ENCODE results near the gene TUB.

TUB gene

DNA sequence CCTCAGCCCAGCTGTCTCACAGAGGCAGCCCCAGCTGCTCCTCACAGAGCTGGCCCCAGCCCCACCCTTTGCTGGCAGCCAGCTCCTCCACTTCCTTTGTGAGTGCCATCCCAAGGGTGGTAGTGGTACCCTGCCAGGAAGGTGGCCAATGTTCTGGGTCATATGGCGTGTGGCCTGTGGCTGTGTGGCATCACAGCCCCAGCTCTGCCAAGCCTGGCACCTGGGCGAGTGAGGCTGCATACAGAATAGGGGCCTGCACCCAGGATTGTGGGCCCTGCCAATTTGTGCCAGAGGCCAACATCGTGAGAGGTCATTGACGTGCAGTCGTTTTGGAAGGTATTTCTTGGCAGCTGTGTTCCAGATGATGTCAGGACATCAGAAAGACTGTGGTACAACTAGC lies 10.7 kb downstream of the TUB start:
- no peak for DNase-seq (ENCODE audit: low read depth in 2 of 2)

DNA sequence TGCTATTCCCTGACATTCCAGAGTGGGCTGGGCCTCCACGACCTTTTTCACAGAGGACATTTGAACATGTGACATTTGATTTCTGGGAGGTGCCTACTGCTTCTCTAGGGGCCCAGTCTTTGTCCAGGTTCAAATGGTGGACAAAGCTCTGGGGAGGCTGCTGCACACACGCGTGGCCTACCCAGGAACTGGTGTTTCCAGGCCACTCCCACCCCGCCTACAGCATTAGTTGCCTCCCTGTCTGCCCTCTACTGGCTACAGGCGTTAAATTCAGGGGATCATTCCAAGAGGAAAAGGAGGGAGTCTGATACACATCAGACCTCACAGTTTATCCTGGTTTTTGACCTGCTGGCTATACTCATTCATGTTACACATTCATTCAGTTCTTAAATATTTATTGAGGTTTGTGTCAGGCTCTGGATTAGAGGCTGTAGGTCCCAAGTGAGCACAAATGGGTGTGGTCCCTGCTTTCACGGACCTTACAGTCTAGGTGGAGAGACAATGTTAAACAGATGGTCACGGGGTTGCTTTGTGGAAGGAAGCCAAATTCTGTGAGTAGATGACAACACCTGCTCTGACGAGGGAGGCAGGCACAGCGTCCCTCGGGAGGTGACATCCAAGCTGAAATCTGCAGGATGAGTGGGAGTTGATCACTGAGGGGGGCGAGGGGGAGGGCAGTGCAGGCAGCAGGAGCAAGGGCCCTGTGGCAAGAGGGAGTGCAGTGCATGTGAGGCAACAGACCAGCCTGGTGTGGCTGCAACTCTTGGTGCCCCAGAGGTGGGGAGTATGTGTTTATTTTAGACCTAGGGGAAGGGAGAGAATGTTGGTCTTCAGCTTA lies 11.8 kb downstream of the TUB start:
- DNase-seq (ENCODE audit: low read depth in 2 of 2), result peak in 1 of 2 donors; percentile 13

DNA sequence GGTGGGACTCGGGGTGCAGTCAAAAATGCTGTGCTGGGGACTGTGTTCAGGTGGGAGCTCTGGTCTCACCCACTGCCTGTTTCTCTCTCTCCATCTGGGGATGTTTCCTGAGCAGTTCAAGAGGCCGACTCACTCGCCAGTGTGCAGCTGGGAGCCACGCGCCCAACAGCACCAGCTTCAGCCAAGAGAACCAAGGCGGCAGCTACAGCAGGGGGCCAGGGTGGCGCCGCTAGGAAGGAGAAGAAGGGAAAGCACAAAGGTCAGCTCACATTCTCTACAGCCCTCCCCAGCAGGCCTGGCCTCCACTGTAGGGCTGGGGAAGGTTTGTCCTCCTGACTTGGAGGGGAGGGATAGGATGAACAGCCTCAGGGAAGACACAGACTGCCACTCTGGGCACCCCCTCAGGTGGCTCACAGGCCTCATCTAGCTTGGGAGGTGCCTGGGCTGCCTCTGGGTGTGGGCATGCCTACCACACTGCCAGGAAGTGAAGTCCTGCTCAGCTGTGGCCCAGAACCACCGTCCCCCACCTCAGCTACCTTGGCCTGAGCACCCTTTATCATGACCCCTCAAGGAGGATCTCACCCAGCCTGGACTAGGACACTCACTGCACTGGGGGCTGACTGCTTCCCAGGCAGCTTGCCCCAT lies 13.0 kb downstream of the TUB start:
- DNase-seq (ENCODE audit: low read depth in 2 of 2), result no peak

DNA sequence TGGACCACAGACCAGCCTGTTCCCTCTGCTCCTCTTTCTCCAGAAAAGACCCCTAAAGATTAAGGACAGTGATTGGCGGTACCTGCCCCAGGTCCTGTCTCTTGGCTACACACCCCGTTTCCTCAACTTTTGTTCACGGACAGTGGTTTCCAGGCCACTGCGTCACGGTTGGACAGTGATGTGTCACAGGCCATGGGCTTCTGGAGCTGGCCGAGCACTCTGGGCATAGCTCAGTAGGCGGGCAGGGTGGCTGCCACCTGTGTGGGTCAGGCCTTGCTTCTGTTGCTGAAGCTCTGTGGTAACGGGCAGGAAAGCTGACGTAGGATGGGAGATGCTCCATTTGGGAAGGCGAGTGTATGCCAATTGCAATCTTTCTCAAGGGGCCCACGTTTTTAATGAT lies 13.6 kb downstream of the TUB start:
- DNase-seq (ENCODE audit: low read depth in 2 of 2), result no peak

DNA sequence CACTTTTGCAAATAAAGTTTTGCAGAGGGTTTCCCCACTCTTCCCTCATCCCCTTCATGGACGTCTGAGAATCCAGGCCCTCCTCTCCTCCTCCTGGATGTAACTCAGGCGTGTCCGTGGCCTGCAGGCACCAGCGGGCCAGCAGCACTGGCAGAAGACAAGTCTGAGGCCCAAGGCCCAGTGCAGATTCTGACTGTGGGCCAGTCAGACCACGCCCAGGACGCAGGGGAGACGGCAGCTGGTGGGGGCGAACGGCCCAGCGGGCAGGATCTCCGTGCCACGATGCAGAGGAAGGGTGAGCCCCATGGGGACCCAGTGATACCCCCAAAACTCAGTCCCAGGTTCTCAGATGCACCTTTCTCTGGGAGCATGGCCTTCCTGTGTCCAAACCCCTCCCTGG lies 14.4 kb downstream of the TUB start:
- no peak for DNase-seq (ENCODE audit: low read depth in 2 of 2)

DNA sequence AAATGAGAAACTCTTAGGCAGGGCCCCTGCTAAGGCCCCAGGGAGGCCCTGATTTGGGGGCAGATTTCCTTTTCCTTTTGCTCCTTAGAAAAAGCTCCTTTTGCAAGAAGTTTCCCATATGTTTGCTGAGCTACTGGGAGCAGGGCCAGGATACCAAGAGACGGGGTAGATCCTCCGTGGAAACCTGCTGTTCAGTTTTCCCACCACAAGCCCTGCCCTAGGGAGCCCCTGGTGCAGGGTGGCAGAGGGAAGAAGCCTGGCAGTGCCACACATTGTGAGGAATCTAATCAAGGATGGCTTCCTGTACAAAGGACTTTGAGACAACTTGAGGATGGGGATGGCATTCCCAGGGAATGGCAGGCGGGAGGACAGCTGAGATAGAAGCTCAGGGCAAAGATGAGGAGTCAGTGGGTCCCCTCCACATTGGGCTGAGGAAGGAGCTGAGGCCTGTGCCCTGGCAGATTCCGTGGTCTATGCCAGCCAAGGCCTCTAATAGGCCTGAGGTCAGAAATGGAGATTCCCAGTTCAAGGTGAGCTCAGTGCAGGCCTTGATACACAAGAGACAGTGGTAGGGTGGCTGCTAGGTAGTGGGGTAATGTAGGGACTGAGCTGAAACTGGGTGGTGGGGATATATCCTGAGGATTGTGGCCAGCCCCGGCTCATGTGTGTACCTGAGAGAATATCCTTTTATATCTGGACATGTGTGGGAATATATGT lies 15.0 kb downstream of the TUB start:
- DNase-seq (ENCODE audit: low read depth in 2 of 2), result no peak

DNA sequence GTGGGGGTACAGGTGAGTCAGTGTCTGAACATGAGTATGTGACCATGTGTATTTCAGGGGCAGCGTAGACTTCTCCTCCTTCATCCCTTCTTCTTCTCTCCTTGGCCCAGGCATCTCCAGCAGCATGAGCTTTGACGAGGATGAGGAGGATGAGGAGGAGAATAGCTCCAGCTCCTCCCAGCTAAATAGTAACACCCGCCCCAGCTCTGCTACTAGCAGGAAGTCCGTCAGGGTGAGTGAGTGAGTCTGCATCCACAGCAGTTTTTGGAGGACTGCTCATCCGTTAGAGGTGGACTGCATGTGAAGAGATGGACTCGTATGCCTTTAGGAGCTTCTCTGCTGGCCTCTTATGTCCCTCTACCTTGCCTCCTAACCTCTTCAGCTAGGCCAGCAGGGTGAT lies 15.6 kb downstream of the TUB start:
- no peak for DNase-seq (ENCODE audit: low read depth in 2 of 2)

DNA sequence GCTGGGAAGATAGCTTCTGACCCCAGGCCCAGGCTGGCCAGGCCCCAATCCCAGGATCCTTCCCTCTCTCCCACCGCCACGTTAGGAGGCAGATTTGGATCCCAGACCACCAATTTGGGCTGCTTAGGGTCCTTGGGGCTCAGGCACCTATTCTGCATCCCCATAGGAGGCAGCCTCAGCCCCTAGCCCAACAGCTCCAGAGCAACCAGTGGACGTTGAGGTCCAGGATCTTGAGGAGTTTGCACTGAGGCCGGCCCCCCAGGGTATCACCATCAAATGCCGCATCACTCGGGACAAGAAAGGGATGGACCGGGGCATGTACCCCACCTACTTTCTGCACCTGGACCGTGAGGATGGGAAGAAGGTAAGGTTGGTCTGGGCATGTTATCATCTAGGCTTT lies 16.1 kb downstream of the TUB start:
- DNase-seq (ENCODE audit: low read depth in 2 of 2), result no peak

DNA sequence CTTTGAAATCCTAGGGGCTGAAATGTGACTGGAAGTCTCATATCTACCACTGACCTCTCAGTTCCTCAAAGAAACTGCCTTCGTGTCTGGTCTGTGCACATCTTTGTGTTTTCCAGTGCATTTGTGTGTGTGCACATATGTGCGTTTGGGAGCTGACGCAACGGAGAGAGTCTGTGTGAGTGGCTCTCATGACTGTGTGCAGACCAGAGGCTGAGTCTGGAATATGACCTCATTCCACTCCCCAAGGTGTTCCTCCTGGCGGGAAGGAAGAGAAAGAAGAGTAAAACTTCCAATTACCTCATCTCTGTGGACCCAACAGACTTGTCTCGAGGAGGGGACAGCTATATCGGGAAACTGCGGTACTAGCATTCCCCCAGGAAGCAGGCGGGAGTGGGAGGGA lies 16.5 kb downstream of the TUB start:
- DNase-seq (ENCODE audit: low read depth in 2 of 2), result no peak

DNA sequence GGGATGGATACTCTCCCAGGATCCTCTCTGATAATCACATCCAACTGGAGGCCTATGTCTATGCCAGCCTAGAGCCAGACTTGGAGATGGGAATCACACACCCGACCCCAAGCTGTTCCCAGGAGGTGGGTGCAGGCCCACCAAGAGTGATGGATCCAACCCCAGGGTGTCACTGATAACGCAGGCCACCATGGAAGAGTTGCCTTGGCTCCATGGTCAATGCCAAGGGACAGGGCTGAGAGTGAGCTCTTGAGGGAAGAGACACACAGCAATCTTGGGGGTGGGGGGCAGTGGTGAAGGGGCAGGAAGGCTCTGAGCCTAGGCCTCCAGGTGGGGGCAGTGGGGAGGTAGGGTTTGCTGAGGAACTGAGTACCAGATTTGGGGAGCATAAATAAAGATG lies 16.9 kb downstream of the TUB start:
- DNase-seq (ENCODE audit: low read depth in 2 of 2), result no peak

DNA sequence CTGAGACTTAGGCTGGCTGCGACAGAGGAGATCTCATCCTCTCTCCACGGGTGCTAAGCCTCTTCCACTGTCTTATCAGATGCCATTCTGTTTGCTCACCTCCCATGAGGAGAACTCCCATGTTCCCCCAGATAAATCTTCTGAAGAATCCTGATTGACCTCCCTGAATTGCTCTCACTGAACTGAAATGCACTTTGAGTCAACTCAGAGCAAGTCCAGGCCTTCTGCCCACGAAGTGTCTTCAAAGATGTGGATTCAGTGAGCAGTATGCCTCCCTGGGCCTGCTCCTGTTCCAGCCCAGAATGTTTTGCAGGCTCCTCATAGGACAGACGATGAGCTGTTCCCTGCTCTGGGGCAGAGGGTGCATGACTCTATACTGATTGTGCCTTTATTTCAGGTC lies 17.4 kb downstream of the TUB start:
- DNase-seq (ENCODE audit: low read depth in 2 of 2), result no peak

DNA sequence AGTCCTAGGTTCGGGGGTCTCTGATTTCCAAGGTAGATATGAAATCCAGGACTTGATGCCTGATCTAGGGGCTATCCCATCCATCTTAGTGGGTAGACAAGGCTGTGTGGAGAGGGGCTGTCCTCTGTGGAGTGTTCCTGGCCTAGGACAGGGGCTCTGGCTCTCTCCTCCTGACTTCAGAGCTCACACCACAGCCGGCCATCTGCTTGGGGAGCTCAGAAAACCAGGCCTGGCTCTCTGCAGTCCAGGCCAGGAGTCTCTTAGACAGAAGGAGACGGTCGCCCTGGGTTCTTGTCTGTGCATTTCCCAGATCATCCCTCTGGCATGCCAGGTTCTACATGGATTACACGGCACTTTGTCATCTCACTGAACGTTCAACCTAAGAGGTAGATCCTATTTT lies 17.9 kb downstream of the TUB start:
- DNase-seq (ENCODE audit: low read depth in 2 of 2), result no peak

DNA sequence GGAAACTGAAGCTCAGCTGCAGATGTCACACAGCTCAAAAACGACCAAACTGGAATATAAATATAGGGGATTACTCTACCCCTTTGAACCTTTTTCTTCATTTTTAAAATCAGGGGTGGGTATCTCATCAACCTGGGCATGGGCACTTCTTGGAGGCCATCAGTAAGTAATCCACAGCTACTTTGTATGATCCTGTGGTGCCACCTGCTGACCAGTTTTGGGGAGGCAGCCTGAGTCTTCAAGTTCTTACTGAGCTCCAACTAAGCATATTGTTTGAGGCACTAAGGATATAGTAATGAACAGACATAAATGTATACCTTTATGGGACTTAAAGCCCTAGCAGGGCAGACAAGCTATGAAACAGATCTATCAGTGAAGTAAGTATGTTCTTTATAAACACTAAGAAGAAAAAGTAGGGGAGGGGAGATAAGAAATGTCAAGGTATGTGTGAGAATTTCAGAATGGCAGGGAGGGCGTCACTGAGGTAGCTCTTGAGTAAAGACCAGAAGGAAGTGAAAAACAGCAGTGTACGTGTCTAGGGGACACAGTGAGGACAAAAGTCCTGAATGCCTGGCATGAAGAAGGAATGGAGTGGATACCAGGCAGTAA lies 18.4 kb downstream of the TUB start:
- peak; percentile 20 to 64 for DNase-seq (ENCODE audit: low read depth in 2 of 2)

DNA sequence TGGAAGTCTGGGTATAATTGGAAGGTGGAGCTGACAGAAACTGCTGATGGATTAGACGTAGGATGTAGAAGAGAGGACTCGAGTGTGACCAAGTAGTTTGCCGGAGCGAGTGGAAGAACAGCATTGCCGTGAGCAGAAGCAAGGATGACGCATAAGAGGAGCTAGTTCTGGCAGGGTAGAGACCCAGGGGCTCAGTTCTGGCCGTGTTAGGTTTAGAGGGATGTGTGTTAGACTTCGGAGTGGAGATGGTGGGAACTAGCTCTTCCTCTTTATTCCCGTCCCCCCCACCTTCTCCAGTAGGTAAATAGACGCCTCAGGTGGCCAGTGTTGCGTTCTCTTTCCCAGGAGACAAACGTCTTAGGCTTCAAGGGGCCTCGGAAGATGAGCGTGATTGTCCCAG lies 19.1 kb downstream of the TUB start:
- no peak for DNase-seq (ENCODE audit: low read depth in 2 of 2)

DNA sequence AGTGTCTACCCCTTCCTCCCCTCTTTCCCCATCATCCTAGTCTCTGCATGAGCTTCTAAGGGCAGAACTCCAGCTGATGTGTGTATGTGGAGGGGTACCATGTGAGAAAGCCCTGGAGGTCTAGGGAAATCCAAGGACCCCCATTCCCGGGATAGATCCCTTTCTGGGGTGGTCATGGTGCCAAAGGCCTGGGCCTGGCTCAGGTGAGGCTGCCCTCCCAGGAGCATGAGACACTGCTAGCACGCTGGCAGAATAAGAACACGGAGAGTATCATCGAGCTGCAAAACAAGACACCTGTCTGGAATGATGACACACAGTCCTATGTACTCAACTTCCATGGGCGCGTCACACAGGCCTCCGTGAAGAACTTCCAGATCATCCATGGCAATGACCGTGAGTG lies 19.6 kb downstream of the TUB start:
- DNase-seq (ENCODE audit: low read depth in 2 of 2), result no peak

DNA sequence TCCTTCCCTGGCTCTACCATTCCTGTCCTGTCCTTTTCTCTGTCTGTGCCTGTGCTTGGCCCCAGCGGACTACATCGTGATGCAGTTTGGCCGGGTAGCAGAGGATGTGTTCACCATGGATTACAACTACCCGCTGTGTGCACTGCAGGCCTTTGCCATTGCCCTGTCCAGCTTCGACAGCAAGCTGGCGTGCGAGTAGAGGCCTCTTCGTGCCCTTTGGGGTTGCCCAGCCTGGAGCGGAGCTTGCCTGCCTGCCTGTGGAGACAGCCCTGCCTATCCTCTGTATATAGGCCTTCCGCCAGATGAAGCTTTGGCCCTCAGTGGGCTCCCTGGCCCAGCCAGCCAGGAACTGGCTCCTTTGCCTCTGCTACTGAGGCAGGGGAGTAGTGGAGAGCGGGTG lies 20.4 kb downstream of the TUB start:
- DNase-seq (ENCODE audit: low read depth in 2 of 2), result no peak

DNA sequence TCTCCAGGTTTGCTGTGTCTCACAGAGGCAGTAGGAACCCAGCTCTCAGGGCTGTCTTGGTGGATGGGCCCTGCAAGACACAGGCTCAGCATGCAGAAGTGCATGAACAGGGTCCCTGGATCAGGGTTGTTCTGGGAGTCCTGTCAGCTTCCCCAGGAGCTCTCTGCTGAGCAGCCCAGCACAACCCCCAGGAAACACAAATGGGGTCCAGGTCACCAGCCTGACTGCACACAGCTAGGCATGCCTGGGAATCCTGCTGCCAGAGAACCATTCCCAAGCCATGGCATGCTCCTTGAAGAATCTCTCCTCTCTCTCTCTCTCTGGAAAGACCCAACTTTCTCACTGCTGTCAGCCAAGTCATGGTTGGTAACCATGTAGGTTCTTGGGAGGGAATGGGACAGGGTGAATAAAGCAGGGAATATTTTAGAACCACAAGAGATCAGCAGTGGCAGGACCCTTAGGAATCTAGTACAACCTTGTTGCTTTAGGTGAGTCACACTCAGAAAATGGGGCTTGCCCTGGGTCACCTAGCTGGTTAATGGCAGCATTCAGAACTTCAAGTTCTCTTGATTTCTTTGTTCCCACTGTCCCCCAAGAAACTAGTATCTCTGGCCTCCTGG lies 21.4 kb downstream of the TUB start:
- DNase-seq (ENCODE audit: low read depth in 2 of 2), result no peak

DNA sequence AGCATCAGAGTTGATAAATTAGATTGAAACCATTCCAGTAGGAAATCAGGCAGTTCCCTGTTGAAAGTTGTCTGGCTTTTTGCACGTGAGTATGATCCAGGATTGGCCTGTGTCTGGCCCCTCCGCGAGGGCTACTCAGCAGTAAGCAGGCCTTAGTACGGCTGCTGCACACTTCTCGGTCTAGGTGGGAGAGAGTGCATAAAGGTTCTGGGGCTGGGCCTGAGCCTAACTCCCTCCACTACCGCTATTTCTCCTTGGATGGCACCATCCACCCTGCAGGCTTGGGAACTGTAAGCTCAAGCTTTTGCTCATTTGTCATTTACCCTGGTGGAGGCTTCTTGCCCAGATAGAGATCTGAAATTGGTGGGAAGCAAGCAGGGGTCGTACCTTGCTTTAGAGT lies 22.0 kb downstream of the TUB start:
- DNase-seq (ENCODE audit: low read depth in 2 of 2), result no peak

DNA sequence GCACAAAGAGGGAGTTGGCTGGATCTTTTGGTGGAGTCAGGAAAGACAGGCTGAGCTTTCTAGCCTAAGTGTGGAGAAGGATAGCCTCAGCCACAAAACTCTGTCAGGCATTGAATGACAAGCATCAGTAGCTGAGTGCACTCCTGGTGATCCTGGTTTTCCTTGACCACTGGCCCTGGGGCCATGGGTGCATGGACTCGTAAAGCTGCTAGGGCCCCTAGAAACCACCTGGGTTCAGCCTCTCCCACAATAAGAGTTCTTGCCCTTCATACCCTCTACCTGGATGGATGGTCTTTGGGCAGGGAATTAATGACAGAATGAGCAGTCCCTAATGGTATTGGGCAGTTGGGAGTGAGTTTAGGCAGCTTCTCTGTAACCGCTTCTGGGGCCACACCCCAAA lies 22.9 kb downstream of the TUB start:
- no peak for DNase-seq (ENCODE audit: low read depth in 2 of 2)

DNA sequence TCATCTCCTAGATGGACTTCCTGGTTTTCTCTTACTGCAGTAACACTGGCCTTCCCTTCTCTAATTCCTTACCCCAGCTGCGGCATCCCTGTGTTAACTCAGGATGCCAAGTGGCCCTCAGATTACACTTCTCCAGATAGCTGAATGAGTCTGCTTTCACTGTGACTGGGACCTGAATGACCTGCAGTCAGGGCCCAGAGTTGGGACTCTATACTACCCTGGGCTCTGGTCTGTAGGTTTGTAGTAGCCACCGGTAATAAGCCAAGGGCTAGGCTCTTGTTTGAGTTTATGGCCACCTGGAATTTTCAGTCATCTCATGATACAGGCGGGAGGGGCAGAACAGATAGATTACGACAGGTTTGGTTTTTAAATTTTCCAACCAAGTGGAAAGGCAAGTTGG lies 24.1 kb downstream of the TUB start:
- DNase-seq (ENCODE audit: low read depth in 2 of 2), result no peak

DNA sequence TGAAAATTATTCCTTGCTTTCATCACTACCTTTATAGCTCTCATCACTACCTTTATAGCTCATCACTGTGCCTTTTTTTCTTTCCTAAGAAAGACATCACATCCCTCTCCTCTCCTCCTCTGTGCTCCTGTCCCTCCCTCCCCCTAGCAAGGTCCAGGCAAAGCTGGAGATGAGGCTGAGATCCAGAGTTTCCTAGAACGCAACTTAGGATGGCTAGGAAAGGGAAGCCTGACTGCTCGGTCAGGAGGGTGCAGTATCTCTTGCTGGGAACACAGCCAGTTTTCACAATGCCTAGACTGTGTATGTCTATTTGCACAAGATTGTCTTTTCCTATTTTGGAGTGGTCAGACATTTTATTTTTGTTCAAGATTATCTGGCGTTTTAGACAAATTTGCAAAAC lies 24.7 kb downstream of the TUB start:
- no peak for DNase-seq (ENCODE audit: low read depth in 2 of 2)

DNA sequence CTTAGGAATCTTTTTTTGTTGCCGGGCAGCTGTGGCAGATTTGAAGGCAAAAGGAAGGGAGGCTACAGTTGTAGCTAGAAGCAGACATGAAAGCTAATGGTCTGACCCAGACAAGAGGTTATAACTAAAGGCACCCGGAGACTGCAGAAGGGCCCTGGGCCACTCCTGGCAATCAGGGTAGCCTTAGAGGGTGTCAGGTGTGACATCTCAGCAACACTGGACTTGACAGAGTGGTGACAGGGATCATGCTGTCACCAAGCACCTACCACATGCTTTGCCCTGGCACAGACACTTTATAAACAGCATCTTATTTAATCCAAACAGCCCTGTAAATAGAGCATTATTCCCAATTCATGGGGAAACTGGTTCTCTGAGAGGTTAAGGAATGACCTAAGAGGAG lies 25.7 kb downstream of the TUB start:
- no peak for DNase-seq (ENCODE audit: low read depth in 2 of 2)

Data from stimulated activated CD4-positive, alpha-beta T cell treated with anti-CD3 and anti-CD28 coated beads, Interleukin-1b, Interleukin-23, amount 100 ng/mL, for 1 hour (primary cell).